Gastroesophageal sphincter (tissue), 4 donors: ENCODE measurements around the gene ZBTB11. TPM values are rescaled to one million over a fixed set of nuclear protein-coding genes. Genes with fewer than 3 reads are reported as not detected.
"Not testable (repeated sequence)": the region's sequence is repeated elsewhere in the genome, so short reads cannot be mapped to it uniquely, and the experiment has no call there.

ENCODE experiments used
- ATAC-seq: fragments of 150-250 bp; one replicate; pipeline ENCODE4 v1.9.1; 2016; ENCODE audit warnings: mild to moderate bottlenecking, moderate library complexity
- H3K27ac ChIP-seq, 4 donors: fragments of 200-600 bp; sonication (generic) in 3 of 4; 1 replicate in 3 of 4; 2 replicates in 1 of 4; pipeline ENCODE4 v1.5.1; 2016 to 2019
- H3K27me3 ChIP-seq: fragments of 200-600 bp; sonication (generic); one replicate; pipeline ENCODE4 v1.5.1; 2019
- H3K36me3 ChIP-seq, 2 donors: fragments of 200-600 bp; sonication (generic); one replicate each; pipeline ENCODE4 v1.5.1; 2019; ENCODE audit warnings: control low read depth in 1 of 2
- H3K4me1 ChIP-seq, 3 donors: fragments of 200-600 bp; sonication (generic); 1 replicate in 2 of 3; 2 replicates in 1 of 3; pipeline ENCODE4 v1.5.1; 2016 to 2019; ENCODE audit warnings: control low read depth in 2 of 3
- H3K4me3 ChIP-seq, 2 donors: fragments of 200-600 bp; sonication (generic); one replicate each; pipeline ENCODE4 v1.5.1; 2019; ENCODE audit warnings: mild to moderate bottlenecking in 1 of 2, moderate library complexity in 1 of 2
- H3K9me3 ChIP-seq, 3 donors: fragments of 200-600 bp; sonication (generic); one replicate each; pipeline ENCODE4 v1.5.1; 2017 to 2019; ENCODE audit warnings: control low read depth in 2 of 3
- CTCF ChIP-seq, 4 experiments: fragments of 200-600 bp in 2 of 4; fragments of 450-650 bp in 2 of 4; sonication (generic) in 1 of 4; IDR thresholded peaks; one replicate each; pipeline ENCODE4 v1.5.1; 2017 to 2019; ENCODE audit warnings: antibody characterized with exemption in 4 of 4, mild to moderate bottlenecking in 2 of 4, moderate library complexity in 2 of 4
- EP300 ChIP-seq: sonication (generic); formaldehyde crosslinking; IDR thresholded peaks from one replicate; pipeline ENCODE4 v1.6.1; 2017; ENCODE audit warnings: antibody characterized with exemption, mild to moderate bottlenecking
- POLR2A ChIP-seq, 2 donors: fragments of 450-650 bp; IDR thresholded peaks; one replicate each; pipeline ENCODE4 v1.6.1; 2017; ENCODE audit warnings: antibody characterized with exemption in 2 of 2, mild to moderate bottlenecking in 2 of 2, moderate library complexity in 1 of 2
- POLR2AphosphoS5 ChIP-seq: sonication (generic); formaldehyde crosslinking; IDR thresholded peaks from one replicate; pipeline ENCODE4 v1.6.1; 2017; ENCODE audit warnings: antibody characterized with exemption
- WGBS, 2 donors: methylation state at CpG; one replicate each; pipeline ENCODE4 v1.1.5; 2018; ENCODE audit warnings: low coverage in 1 of 2; 5-methylcytosine and 5-hydroxymethylcytosine counted together
- total RNA-seq, 4 donors: library from RNA; depleted of rRNA; stranded (reverse); fragments of >200 nt; gene quantifications; one replicate each; pipeline ENCODE4 v1.1.0, GENCODE V29; 2016

ZBTB11 gene
- total RNA-seq, 4 donors from 2014 or later, result 17.1 to 32.7 (median 23.6) TPM

GRCh38 chr3:101693540-101693939, 16.6 kb upstream of the ZBTB11 start:
- not testable (repeated sequence) for H3K36me3 ChIP-seq, H3K27ac ChIP-seq, H3K27me3 ChIP-seq, H3K4me3 ChIP-seq, H3K9me3 ChIP-seq
- H3K4me1 ChIP-seq, result peaks cover 0 to 15% (median 0%) of the 10 kb centered on the region in 3 donors
- 68 to 81% methylated on average over 5 to 7 of the region's 13 CpGs for WGBS, 2 donors
- peak in 3 of 4 experiments; percentile 48 to 60 (median 57) for TF ChIP-seq CTCF (IDR thresholded peaks at IDR 0.05)
- ATAC-seq, result peak; percentile 62

DNA sequence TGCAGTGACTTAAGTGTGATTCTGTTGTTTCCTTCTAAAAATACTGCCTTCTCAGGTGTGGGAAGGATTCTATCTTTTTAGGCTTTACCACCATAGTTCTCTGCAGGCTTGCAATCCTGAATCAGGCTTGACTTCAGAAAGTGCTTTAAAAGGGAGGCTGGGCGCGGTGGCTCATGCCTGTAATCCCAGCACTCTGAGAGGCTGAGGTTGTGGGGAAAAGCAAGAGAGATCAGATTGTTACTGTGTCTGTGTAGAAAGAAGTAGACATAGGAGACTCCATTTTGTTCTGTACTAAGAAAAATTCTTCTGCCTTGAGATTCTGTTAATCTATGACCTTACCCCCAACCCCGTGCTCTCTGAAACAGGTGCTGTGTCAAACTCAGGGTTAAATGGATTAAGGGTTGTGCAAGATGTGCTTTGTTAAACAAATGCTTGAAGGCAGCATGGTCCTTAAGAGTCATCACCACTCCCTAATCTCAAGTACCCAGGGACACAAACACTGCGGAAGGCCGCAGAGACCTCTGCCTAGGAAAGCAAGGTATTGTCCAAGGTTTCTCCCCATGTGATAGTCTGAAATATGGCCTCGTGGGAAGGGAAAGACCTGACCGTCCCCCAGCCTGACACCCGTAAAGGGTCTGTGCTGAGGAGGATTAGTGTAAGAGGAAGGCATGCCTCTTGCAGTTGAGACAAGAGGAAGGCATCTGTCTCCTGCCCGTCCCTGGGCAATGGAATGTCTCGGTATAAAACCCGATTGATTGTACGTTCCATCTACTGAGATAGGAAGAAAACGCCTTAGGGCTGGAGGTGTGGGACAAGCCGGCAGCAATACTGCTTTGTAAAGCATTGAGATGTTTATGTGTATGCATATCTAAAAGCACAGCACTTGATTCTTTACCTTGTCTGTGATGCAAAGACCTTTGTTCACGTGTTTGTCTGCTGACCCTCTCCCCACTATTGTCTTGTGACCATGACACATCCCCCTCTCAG, 15.0 kb upstream of the ZBTB11 start:
- peaks cover 0 to 25% (median 0%) of the 10 kb centered on the region in 3 donors for H3K4me1 ChIP-seq
- not testable (repeated sequence) for H3K9me3 ChIP-seq, H3K4me3 ChIP-seq, ATAC-seq, H3K27me3 ChIP-seq, H3K36me3 ChIP-seq
- WGBS, 2 donors, result 75 to 90% methylated on average over 2 to 5 of the region's 15 CpGs
- peak overlapping the region in 3 of 4 donors; percentile 5 to 58 (median 48) for H3K27ac ChIP-seq

DNA sequence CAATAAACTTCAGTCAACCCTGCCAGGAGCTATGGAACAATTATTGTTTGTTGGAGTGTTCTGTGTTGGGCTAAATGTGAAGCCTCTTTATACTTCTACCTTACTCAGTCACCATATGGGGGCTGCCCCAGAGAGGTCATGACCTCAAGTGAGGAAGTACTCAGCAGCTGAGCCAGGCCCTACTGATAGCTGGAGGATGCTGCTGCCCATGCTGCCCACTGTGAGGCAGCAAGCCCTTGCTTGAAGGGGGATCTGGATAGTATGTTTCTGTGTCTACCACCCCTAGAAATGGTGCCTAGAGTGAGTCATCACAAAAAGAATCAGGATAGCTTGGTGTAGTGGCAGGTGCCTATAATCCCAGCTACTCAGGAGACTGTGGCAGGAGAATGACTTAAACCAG, 14.0 kb upstream of the ZBTB11 start:
- no peaks in the 10 kb centered on the region for H3K9me3 ChIP-seq
- H3K27ac ChIP-seq, result peak overlapping the region in 3 of 4 donors; percentile 48 to 70 (median 58)
- no peak overlapping the region for H3K4me3 ChIP-seq
- H3K36me3 ChIP-seq, result no peaks in the 10 kb centered on the region
- peaks cover 0 to 22% (median 0%) of the 10 kb centered on the region in 3 donors for H3K4me1 ChIP-seq
- TF ChIP-seq POLR2AphosphoS5 (no peak), EP300 (no peak), POLR2A (IDR thresholded peaks at IDR 0.05) (no peak), CTCF (IDR thresholded peaks at IDR 0.05) (no peak)
- ATAC-seq, result no peak
- H3K27me3 ChIP-seq, result no peaks in the 10 kb centered on the region

- Histone ChIP-seq H3K36me3 (peaks cover 0 to 11% of the 10 kb centered on the region in 2 donors), H3K27ac (no peak overlapping the region), H3K27me3 (no peaks in the 10 kb centered on the region), H3K9me3 (no peaks in the 10 kb centered on the region), H3K4me3 (no peak overlapping the region), H3K4me1 (peaks cover 0 to 32% (median 6%) of the 10 kb centered on the region in 3 donors)
- WGBS, 2 donors, result 76 to 91% methylated on average over 2 of the region's 2 CpGs
- TF ChIP-seq POLR2AphosphoS5 (no peak), EP300 (no peak), CTCF (IDR thresholded peaks at IDR 0.05) (no peak), POLR2A (IDR thresholded peaks at IDR 0.05) (no peak)
- no peak for ATAC-seq
Observed at GRCh38 chr3:101689286-101689685, 12.4 kb upstream of the ZBTB11 start.

DNA sequence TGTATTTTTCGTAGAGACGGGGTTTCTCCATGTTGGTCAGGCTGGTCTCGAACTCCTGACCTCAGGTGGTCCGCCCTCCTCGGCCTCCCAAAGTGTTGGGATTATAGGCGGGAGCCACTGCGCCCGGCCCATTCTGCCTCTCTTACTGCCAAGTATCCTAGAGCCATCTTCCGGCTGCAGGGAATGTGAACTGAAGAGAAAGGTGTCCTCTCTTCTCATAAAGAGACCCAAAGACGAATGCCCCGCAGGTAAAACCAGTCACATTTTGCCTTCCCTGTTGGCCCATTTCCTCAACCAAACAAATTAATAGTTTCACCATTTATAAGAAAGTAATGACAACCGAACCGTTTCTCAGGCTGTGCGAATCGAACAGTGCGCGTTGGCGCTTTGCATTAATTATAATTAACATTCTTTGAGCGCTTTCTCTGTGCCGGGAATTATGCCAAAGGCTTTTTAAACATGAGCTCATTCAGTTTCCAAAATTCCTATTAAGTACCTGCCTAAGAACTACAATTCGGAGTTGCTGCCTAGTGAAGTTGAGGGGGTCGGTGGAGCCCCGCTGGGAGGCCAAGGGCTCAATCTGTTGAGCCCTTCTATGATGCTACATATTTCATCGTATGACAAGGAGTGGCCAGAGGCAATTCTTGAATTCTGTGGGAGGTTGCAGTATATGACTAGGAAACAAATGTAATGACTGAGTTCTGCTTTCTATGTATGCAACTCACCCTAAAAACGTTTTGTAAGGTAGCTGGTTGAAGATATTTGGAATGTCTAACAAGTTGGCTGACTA, 10.4 kb upstream of the ZBTB11 start:
- no peaks in the 10 kb centered on the region for H3K27me3 ChIP-seq
- TF ChIP-seq POLR2A (IDR thresholded peaks at IDR 0.05) (no peak), POLR2AphosphoS5 (no peak), EP300 (no peak), CTCF (IDR thresholded peaks at IDR 0.05) (no peak)
- no peaks in the 10 kb centered on the region for H3K9me3 ChIP-seq
- H3K4me3 ChIP-seq, result peak overlapping the region; percentile 66 to 96
- 38 to 41% methylated on average over 13 to 21 of the region's 25 CpGs for WGBS, 2 donors
- no peak for ATAC-seq
- peaks cover 0 to 51% (median 6%) of the 10 kb centered on the region in 3 donors for H3K4me1 ChIP-seq
- H3K27ac ChIP-seq, result peak overlapping the region; percentile 90 to 99 (median 94)
- H3K36me3 ChIP-seq, result peaks cover 0 to 29% of the 10 kb centered on the region in 2 donors
